Subcutaneous adipose tissue (tissue), 4 donors: ENCODE data around the gene PBX2. TPM values are rescaled to one million over a fixed set of nuclear protein-coding genes. Genes with fewer than 3 reads are reported as not detected.

Experiments
- CTCF ChIP-seq: fragments of 450-650 bp; IDR thresholded peaks from one replicate; pipeline ENCODE4 v1.5.1; 2016; ENCODE audit warnings: low read depth, mild to moderate bottlenecking, control low read depth, antibody characterized with exemption, moderate library complexity
- total RNA-seq, 4 donors: library from RNA; depleted of rRNA; stranded (reverse); fragments of >200 nt; gene quantifications; one replicate each; pipeline ENCODE4 v1.1.0, GENCODE V29; 2016

PBX2 gene
- total RNA-seq, 4 donors from 2014 or later, result 26.9 to 40.9 (median 33.7) TPM

- TF ChIP-seq CTCF, result no peak
Measured at GRCh38 chr6:32151863-32152768, 37.9 kb downstream of the PBX2 start, which contains the start of gene PRRT1. TSS of gene PRRT1 (minus strand) at chr6:32151939. CDS start at chr6:32151827, 112 bp downstream.

- no peak for TF ChIP-seq CTCF
Measured at GRCh38 chr6:32151181-32151862, 38.7 kb downstream of the PBX2 start.

- no peak for TF ChIP-seq CTCF
Measured at GRCh38 chr6:32149932-32150870, 39.8 kb downstream of the PBX2 start.

GRCh38 chr6:32149092-32149755 is 40.8 kb downstream of the PBX2 start:
- no peak for TF ChIP-seq CTCF

- no peak for TF ChIP-seq CTCF
Measured at GRCh38 chr6:32148289-32149091, 41.5 kb downstream of the PBX2 start.

- no peak for TF ChIP-seq CTCF
Measured at GRCh38 chr6:32147401-32148132, 42.4 kb downstream of the PBX2 start.
